ENCODE data around the gene PPIF. TPM values are rescaled to one million over a fixed set of nuclear protein-coding genes. Genes with fewer than 3 reads are reported as not detected.
A peak's percentile ranks its signal among the peaks of the same experiment; 100 is the strongest.
"Not testable (repeated sequence)": the region's sequence is repeated elsewhere in the genome, so short reads cannot be mapped to it uniquely, and the experiment has no call there.

Gene PPIF
- total and polyA plus RNA-seq, 2 of the 13 experiments (the other 11 are each of a cell fraction or from before 2014, with no cell fraction given), result 147 to 157 TPM

- CTCF ChIA-PET (ENCODE audit: low intra/inter-chr PET ratio, low total read pairs); H4K20me1 ChIP-seq (ENCODE audit: insufficient read depth, low read length); DNase-seq (ENCODE audit: low spot score); H3K9me3 ChIP-seq (ENCODE audit: low read length); H3K9ac ChIP-seq (ENCODE audit: insufficient read depth, low read depth, low read length); BruUV-seq (replicated peaks); H3K27me3 ChIP-seq (ENCODE audit: control insufficient read depth in 1 of 2, insufficient read depth in 2 of 2, low read length in 2 of 2); intact Hi-C loops (cut with micrococcal nuclease; ENCODE audit: unreplicated experiment); H2AFZ ChIP-seq (ENCODE audit: low read length); FAIRE-seq; H3K27ac ChIP-seq (ENCODE audit: extremely low read length, insufficient read depth, low read length); H3K79me2 ChIP-seq (ENCODE audit: insufficient read depth, low read length); H3K4me2 ChIP-seq (ENCODE audit: low read depth, low read length); ATAC-seq; in situ Hi-C loops (cut with HindIII; ENCODE audit: extremely low pct_ligation_motif_present, low pct_unique_long_range_greater_than_20kb); H3K36me3 ChIP-seq (replicated peaks in 1 of 2; ENCODE audit: control insufficient read depth in 1 of 2, insufficient read depth in 2 of 2, low read length in 2 of 2); H3K4me3 ChIP-seq (replicated peaks in 1 of 3; ENCODE audit: insufficient read depth in 1 of 3, low read depth in 2 of 3, low read length in 3 of 3): not testable (repeated sequence)
- POLR2A ChIA-PET, result interaction anchor here (5.3 kb wide), 1 partner anchor 9 kb away, joined by 134 read pairs; the partner anchor contains the start of gene PPIF
- TF ChIP-seq ZNF331 (CRISPR knock-in tag; IDR thresholded peaks at IDR 0.05), result peak; percentile 99
- 94% methylated on average over 2 of the region's 11 CpGs for WGBS (ENCODE audit: low lambda C conversion rate)
- H3K4me1 ChIP-seq (ENCODE audit: insufficient read depth, low read length), result peaks cover 78% of the 10 kb centered on the region
Measured at GRCh38 chr10:79337783-79338469, 9.3 kb upstream of the PPIF start.

- H3K36me3 ChIP-seq (replicated peaks in 1 of 2; ENCODE audit: control insufficient read depth in 1 of 2, insufficient read depth in 2 of 2, low read length in 2 of 2), result no peaks in the 10 kb centered on the region
- H3K9ac ChIP-seq (ENCODE audit: insufficient read depth, low read depth, low read length), result no peak overlapping the region
- H3K4me2 ChIP-seq (ENCODE audit: low read depth, low read length), result no peak overlapping the region
- in situ Hi-C loops (cut with HindIII; ENCODE audit: extremely low pct_ligation_motif_present, low pct_unique_long_range_greater_than_20kb) (no loop called here), intact Hi-C loops (cut with micrococcal nuclease; ENCODE audit: unreplicated experiment) (no loop called here)
- H3K9me3 ChIP-seq (ENCODE audit: low read length), result no peaks in the 10 kb centered on the region
- H3K79me2 ChIP-seq (ENCODE audit: insufficient read depth, low read length), result no peaks in the 10 kb centered on the region
- no peak overlapping the region for H2AFZ ChIP-seq (ENCODE audit: low read length)
- no peaks in the 10 kb centered on the region for H3K27me3 ChIP-seq (ENCODE audit: control insufficient read depth in 1 of 2, insufficient read depth in 2 of 2, low read length in 2 of 2)
- DNase-seq (ENCODE audit: low spot score) (no peak), FAIRE-seq (no peak), ATAC-seq (no peak)
- H4K20me1 ChIP-seq (ENCODE audit: insufficient read depth, low read length), result no peaks in the 10 kb centered on the region
- no peak overlapping the region for H3K27ac ChIP-seq (ENCODE audit: extremely low read length, insufficient read depth, low read length)
- ChIA-PET CTCF (ENCODE audit: low intra/inter-chr PET ratio, low total read pairs) (no interaction called here), POLR2A (no interaction called here)
- no peak overlapping the region for H3K4me3 ChIP-seq (replicated peaks in 1 of 3; ENCODE audit: insufficient read depth in 1 of 3, low read depth in 2 of 3, low read length in 3 of 3)
- TF ChIP-seq TAF15 (IDR thresholded peaks at IDR 0.05; ENCODE audit: low read depth, low read length, poor library complexity, severe bottlenecking) (no peak), ZSCAN30 (CRISPR knock-in tag; IDR thresholded peaks at IDR 0.05) (no peak), ZBTB7A (CRISPR knock-in tag; IDR thresholded peaks at IDR 0.05) (no peak), ZNF3 (CRISPR knock-in tag; IDR thresholded peaks at IDR 0.05) (no peak), ZNF83 (CRISPR knock-in tag; IDR thresholded peaks at IDR 0.05; ENCODE audit: borderline replicate concordance) (no peak), ZMYM3 (CRISPR knock-in tag; IDR thresholded peaks at IDR 0.05) (no peak)
- peaks cover 74% of the 10 kb centered on the region for H3K4me1 ChIP-seq (ENCODE audit: insufficient read depth, low read length)
- WGBS (ENCODE audit: low lambda C conversion rate), result 100% methylated on average over 3 of the region's 3 CpGs
- no TSS peak for BruUV-seq (replicated peaks)
Measured at GRCh38 chr10:79339266-79339665, 8.0 kb upstream of the PPIF start.

All from HepG2 (cell line).